Umbilical cord (tissue), 2 donors: ENCODE measurements around the gene NEDD9. TPM values are rescaled to one million over a fixed set of nuclear protein-coding genes. Genes with fewer than 3 reads are reported as not detected.

ENCODE experiments used
- DNase-seq: peaks from one replicate; pipeline ENCODE4 v3.0.0-alpha.2; 2015; ENCODE audit warnings: low spot score
- total RNA-seq: library from RNA; depleted of rRNA; stranded (reverse); fragments of >200 nt; gene quantifications from one replicate; pipeline ENCODE4 v1.2.3, GENCODE V29; 2014; ENCODE audit warnings: low replicate concordance; ENCODE audit not compliant: insufficient read depth

The NEDD9 gene
- 87.2 TPM for total RNA-seq

DNA sequence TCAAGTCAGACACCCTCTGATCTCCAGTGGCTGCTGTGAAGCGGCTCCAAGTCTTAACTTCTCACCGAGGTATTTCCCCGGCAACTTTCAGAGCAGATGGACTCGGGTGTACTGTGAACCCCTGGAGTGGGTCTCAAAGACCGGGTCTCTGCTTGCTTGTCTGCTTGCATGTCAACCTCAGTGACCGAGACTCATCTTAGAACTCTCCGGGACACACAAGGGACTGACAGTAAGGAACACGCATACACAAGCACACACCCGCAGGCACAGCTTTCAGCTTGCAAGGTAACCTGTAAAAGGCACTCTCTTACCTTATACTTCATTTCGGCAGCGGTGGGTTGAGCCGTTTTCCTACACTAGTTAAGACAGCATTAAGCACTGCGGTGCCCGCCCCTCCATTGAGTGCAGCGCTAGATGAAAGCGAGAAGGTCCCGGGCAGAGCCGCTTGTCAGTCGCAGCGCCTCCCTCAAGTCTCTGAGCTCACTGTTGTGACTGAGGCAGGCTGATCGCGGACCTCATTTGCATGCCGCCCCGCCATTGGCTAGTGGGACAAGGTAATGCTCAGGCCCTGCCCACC lies at the start of gene NEDD9:
Gene NEDD9, minus strand, starts transcription at position 476 of the 577 bp plus-strand sequence. Its CDS starts 153 bp downstream, at position 323.
- peak; percentile 99 for DNase-seq

- DNase-seq, result no peak
Observed at GRCh38 chr6:11282245-11282644, 49.8 kb upstream of the NEDD9 start.

GRCh38 chr6:11280394-11280793 lies 47.9 kb upstream of the NEDD9 start:
- no peak for DNase-seq

- no peak for DNase-seq
Observed at GRCh38 chr6:11279284-11279689, 46.8 kb upstream of the NEDD9 start.

GRCh38 chr6:11278207-11278559 lies 45.7 kb upstream of the NEDD9 start:
- DNase-seq, result no peak

DNA sequence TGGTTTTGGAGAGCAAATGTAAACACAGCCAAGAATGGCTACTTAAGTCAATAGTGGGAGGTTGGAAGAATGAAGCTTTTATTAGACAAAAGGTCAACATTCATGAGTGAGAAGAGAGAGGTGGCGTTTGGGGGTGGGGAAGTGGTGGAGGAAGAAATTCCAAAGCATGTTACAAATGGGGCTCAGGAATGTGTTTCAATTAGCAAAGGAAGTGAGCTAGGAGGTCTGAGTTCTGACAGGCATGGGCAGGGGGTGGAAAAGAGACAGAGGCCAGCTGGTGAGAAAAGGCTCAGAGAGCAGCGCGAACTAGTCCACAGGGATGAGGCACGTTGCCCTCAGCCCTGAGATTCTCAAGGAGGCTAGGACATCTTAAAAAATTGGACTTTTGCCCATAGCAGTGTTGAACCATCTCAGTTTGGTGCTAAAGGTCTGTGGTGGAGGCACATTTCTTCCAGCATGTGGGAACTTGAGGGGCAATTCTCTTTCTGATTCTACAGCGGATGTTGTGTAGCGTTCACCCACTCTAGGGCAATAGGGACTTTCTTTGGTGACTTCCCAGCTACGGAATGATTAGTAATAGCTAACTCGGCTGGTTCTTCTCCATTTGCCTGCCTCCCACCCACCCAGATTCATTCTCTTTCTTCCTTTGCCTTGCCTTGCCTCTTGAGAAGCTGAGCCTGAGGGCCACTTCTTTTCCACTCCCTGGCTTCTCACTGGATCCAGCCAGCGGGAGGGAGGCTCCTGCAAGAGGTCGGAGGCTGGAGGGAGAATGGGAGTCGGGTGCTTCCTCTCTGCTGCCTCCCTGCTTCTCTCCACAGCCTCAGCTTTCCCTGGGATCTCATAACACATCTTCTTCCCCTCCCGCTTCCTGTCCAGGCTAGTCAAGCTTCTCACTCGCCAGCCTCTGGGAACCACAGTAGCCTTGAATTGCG lies 45.1 kb upstream of the NEDD9 start:
- no peak for DNase-seq

- DNase-seq, result no peak
Observed at GRCh38 chr6:11276911-11277274, 44.4 kb upstream of the NEDD9 start.

GRCh38 chr6:11276228-11276627 lies 43.8 kb upstream of the NEDD9 start:
- DNase-seq, result no peak

- no peak for DNase-seq
Observed at GRCh38 chr6:11275598-11275997, 43.1 kb upstream of the NEDD9 start.

- DNase-seq, result no peak
Observed at GRCh38 chr6:11273406-11274065, 41.1 kb upstream of the NEDD9 start.

- no peak for DNase-seq
Observed at GRCh38 chr6:11272491-11273192, 40.2 kb upstream of the NEDD9 start.

GRCh38 chr6:11271228-11272020 lies 39.0 kb upstream of the NEDD9 start:
- no peak for DNase-seq

GRCh38 chr6:11270030-11271027 lies 37.9 kb upstream of the NEDD9 start:
- peak; percentile 85 for DNase-seq

DNA sequence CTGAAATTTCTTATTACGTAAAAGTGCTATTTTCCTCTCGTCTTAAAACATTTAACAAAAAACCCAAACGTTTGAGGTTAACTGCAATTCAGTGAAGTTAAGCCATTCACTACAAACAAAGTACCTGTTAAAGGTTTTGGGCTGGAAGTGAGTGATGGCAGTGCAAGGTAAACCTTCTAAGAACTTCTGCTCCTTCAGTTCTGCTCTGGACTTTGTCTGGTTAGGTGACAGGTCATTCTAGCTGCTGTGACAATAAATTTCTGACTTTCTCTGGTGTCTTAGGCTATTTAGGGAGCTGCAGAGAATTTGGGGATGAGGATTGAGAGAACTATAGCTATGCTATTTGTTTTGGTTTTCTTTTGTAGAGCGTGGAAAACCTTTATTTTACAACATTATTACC lies 36.5 kb upstream of the NEDD9 start:
- DNase-seq, result no peak

GRCh38 chr6:11266926-11267325 lies 34.5 kb upstream of the NEDD9 start:
- DNase-seq, result no peak

- no peak for DNase-seq
Observed at GRCh38 chr6:11265932-11266331, 33.5 kb upstream of the NEDD9 start.

- DNase-seq, result no peak
Observed at GRCh38 chr6:11264100-11264499, 31.6 kb upstream of the NEDD9 start.

GRCh38 chr6:11263291-11263775 lies 30.9 kb upstream of the NEDD9 start:
- peak; percentile 83 for DNase-seq

- no peak for DNase-seq
Observed at GRCh38 chr6:11262242-11262641, 29.8 kb upstream of the NEDD9 start.
